Fibroblast of villous mesenchyme (primary cell): ENCODE results near the gene ZNF609. TPM values are rescaled to one million over a fixed set of nuclear protein-coding genes. Genes with fewer than 3 reads are reported as not detected.
A peak's percentile ranks its signal among the peaks of the same experiment; 100 is the strongest.

ENCODE experiments used
- DNase-seq: peaks from one replicate; pipeline ENCODE4 v3.0.0-alpha.2; 2010; ENCODE audit warnings: low read depth
- H3K4me3 ChIP-seq: 2 replicates; pipeline ENCODE4 v1.5.1; 2011; ENCODE audit warnings: low read depth, mild to moderate bottlenecking, low read length
- CTCF ChIP-seq: IDR thresholded peaks from 2 replicates; pipeline ENCODE4 v1.5.1; 2012; ENCODE audit warnings: low read depth, mild to moderate bottlenecking, low read length; ENCODE audit not compliant: insufficient read depth
- total RNA-seq: library from RNA; depleted of rRNA; stranded (reverse); fragments of >200 nt; gene quantifications from 2 replicates; pipeline ENCODE4 v1.2.3, GENCODE V29; 2012

The ZNF609 gene
- total RNA-seq, 1 donor = 22.5 TPM

GRCh38 chr15:64560501-64560900 is 100.1 kb downstream of the ZNF609 start:
- TF ChIP-seq CTCF = no peak
- no peak for DNase-seq
- H3K4me3 ChIP-seq = no peak overlapping the region

- no peak overlapping the region for H3K4me3 ChIP-seq
- no peak for DNase-seq
- TF ChIP-seq CTCF = no peak
Measured at GRCh38 chr15:64560998-64561397, 100.6 kb downstream of the ZNF609 start.

- no peak for TF ChIP-seq CTCF
- no peak overlapping the region for H3K4me3 ChIP-seq
- DNase-seq = no peak
Measured at GRCh38 chr15:64562003-64562640, 101.7 kb downstream of the ZNF609 start.

GRCh38 chr15:64566102-64566501 is 105.7 kb downstream of the ZNF609 start:
- no peak for TF ChIP-seq CTCF
- no peak for DNase-seq
- no peak overlapping the region for H3K4me3 ChIP-seq

GRCh38 chr15:64566629-64567427 is 106.5 kb downstream of the ZNF609 start:
- DNase-seq = peak; percentile 42
- no peak overlapping the region for H3K4me3 ChIP-seq
- no peak for TF ChIP-seq CTCF

GRCh38 chr15:64568765-64569164 is 108.4 kb downstream of the ZNF609 start:
- no peak for TF ChIP-seq CTCF
- no peak overlapping the region for H3K4me3 ChIP-seq
- DNase-seq = no peak
